Anterior cingulate cortex (tissue), 58 donors: ENCODE results near the gene IMP4.

Source experiments
- DNase-seq, 58 donors: peaks; one replicate each; lab custom pipeline; 2025; lab: John Stamatoyannopoulos, UW

The IMP4 gene

DNA sequence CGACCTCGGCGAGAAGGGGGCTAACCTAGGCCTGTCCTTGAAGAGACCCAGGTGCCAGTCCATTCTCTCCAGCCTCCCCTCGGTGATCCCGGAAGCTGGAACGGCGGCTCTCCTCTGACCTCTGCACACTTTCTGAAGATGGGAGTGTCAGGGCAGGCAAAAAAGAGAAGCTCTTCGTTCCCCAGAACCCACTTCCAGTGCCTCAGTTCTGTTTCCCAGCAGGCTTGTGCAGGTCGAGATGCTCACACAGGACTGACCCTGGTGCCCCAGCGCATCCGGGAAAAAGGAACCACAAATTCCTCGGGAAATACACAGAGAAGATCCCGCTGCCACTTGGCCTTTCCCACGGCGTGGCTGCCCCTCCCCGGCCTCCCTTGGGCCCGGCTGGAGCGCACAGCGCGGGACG is 12.5 kb downstream of the IMP4 start:
- DNase-seq = peak in 2 of 58 donors; percentile 9 to 29

DNA sequence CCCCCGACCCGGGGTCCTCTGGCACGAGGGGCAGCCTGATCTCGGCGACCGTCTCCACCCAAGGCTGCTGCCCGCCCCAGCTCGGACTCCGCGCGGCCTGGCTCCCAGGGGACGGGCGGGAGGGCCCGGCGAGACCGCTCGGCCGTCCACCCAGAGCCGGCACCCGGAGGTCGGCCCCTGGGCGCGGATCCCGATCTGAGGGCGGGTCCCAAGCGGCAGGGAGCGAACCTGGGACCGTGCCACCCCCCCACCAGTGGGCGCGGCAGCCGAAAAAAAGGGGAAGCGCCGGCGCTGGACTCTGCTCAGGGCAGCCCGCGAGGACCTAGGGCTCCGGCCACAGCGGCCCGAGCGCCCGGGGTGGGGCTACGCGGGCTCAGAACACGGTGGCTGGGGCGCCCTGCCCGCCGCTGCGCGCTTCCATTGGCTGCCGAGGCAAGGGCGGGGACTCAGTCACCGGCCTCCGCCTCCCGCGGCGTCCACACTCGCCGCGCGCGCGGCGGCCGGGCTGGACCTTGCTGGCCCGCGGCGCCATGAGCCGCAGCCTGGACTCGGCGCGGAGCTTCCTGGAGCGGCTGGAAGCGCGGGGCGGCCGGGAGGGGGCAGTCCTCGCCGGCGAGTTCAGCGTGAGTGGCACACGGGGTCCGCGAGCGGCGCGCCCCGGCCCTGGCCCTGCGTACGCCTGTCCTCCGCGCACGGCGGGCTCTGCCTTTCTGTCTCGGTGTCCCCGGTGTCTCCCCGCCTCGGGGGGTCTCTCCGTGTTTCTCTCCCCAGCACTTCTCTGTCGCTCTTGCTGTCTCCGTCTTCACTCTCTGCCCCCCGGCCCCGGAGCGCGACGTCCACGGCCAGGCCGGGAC is 13.1 kb downstream of the IMP4 start, which contains the start of gene PTPN18:
Gene PTPN18 (plus strand): TSS at position 479 of the 854 bp plus-strand sequence. CDS start 52 bp downstream, at position 531.
- DNase-seq = peak in 57 of 58 donors; percentile 9 to 89 (median 79)

DNA sequence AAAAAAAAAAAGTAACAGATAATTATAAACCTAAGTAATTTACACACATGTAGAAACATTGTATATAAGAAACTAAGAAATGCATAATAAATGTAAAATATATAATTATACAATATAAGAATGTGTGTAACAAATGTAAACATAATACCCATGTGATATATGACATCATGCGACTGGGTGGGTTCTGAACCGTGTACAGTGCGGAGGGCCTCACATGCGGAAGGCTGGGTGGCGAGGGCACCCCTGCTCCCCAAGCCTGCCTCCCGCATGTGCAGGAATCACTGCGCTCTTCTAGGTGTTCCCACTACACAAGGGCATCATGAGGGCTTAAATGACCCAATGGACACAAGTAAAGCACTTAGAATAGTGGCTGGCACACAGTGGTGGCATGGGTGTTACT is 15.2 kb downstream of the IMP4 start:
- no peak for DNase-seq

DNA sequence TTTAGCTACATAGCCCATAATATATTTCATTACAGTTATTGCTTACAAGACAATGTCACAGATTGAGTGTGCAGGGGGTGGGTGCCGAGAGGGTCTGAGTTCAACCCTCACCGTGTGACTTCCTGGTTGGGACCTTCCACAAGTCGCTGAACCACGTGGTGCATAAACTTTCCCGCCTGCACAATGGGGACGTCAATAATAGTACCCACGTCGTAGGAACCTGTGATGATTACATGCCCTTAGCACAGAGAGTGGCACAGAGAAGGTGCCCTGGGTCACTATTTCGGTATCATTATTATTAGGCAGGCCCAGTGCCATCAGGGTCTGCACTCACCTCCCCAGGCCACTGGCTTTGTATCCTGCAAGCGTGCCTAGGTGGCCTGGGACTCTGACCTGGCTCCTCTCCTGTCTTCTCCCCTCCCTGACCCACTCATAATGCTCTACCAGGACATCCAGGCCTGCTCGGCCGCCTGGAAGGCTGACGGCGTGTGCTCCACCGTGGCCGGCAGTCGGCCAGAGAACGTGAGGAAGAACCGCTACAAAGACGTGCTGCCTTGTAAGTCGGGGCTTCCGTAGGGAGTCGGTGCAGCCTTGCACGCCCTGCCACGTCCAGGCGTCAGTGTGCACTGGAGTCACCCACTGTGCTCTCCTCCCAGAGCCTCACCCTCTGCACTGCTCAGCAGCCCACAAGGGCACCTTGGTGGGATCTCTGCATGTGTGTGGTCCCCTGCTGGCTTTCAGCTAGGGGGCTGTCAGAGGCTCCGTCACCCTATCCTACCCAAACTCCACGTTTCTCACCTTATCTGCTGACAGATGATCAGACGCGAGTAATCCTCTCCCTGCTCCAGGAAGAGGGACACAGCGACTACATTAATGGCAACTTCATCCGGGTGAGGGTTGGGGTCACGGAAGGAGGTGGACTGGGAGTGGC is 16.0 kb downstream of the IMP4 start:
- no peak for DNase-seq

DNA sequence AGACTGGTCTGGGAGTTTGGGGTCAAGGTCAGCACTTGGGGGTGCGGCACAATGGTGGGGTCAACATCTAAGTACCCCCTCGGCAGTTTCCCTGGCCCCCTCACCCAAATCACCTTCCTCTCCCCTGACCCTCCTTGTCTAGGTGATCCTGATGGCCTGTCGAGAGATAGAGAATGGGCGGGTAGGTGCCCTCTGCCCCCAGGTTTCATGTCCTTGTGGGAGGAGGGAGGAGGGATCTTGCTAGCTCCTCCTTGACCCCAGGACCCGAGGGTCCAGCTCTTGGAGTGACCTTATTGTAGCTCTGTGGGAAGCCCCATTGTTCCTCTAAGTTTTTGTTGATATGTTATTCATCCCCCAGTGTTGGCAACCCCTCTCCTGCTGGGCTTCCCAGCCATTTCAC is 16.8 kb downstream of the IMP4 start:
- DNase-seq = no peak

DNA sequence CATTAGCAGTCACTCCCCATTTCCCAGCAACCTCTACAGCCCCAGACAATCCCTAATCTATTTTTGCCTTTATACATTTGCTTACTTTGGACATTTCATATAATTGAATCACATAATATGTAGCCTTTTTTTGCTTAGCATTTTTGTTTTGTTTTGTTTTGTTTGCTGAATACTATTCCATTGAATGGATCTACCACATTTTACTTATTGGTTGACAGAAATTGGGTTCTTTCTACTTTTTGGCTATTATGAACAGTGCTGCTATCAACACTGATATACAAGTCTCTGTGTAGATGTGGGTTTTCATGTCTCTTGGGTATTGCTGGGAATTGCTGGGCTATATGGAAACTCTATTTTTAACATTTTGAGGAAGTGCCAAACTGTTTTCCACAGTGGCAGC is 20.8 kb downstream of the IMP4 start:
- DNase-seq = no peak

DNA sequence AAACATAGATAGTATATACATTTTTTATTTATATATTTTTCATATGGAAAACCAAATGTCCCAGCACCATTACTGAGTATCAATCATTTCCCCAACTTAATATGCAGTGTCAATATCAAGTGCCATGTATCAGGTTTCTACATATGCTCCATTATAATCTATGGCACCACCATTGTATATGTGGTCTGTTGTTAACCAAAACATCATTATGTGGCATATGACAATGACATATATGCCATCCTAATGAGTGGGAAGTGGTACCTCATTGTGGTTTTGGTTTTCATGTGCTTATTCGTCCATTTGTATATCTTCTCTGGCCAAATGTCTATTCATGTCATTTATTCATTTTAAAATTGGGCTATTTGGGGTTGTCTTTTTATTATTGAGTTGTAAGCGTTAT is 22.4 kb downstream of the IMP4 start:
- DNase-seq = no peak

DNA sequence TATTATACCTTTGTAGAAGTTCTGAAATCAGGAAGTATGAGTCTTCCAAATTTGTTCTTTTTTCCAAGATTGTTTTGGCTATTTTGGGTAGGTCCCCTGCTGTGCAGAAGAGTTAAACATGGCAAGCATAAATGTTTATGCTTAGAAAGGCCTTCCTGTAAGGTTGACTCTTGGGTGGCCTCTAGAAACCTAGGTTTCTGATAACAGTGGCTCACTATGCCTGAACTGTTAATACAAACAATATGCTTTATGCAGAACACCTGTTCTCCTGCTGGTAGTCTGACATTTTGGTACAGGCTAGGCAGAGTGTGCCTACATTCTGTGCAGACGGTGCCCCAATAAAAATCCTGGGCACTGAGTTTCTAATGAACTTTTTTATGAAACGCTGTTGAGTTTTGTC is 23.3 kb downstream of the IMP4 start:
- DNase-seq = no peak

DNA sequence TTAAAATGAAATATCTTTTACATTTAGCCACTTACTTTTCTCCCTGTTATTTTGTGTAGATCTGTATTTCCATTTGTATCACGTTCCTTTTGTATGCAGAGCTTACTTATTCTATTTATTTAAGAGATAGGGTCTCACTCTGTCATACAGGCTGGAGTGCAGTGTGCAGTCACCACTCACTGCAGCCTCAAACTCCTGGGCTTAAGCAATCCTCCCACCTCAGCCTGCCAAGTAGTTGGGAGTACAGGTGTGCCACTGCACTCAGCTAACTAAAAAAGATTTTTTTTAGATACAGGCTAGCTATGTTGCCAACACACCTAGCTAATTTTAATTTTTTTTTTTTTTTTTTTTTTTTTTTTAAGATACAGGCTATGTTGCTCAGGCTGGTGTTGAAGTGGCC is 24.0 kb downstream of the IMP4 start:
- no peak for DNase-seq

DNA sequence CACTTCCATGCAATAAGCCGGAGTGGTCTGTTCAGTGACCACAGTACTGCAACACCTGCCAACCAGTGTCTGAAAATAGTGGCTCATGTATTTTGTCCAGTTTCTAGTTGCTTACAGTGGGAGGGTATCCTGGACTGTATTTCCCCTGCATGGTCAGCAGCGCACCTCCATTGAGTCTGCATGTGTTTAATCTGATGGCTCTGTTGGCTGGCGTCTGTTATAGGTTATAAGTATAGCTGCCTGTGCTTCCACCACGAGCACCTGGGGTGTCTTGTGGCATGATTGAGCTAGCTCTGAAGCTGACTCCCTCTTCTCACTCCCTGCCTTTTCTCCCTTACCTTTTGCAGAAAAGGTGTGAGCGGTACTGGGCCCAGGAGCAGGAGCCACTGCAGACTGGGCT is 26.1 kb downstream of the IMP4 start:
- DNase-seq = no peak

DNA sequence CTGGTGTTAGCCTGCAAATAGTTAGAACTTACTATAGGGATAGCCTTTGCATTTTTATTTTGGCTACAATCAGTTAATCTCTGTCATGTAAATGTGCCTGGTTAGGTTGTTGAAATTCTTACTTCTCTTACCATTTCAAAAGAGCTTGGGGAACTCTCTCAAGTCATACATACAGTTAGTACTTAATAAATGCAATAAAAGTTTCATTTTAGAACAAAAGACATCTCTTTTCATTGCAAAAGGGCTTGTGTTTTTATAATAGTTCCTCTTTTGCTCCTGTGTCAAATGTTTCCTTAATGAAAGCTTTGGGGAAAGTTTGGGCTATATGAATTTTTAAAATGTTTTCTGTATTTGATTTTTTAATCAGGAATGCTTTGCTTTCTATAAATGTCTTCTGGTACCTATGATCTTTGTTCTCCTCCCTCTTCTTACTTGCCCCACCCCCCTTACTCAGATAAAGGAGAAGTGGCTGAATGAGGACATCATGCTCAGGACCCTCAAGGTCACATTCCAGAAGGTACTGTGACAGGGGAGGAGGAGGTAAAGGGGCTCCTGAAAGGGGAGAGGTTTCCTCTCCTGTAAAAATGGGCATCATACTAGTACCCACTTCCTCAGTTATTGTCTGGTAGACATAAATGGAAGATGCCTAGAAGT is 26.7 kb downstream of the IMP4 start:
- DNase-seq = no peak

DNA sequence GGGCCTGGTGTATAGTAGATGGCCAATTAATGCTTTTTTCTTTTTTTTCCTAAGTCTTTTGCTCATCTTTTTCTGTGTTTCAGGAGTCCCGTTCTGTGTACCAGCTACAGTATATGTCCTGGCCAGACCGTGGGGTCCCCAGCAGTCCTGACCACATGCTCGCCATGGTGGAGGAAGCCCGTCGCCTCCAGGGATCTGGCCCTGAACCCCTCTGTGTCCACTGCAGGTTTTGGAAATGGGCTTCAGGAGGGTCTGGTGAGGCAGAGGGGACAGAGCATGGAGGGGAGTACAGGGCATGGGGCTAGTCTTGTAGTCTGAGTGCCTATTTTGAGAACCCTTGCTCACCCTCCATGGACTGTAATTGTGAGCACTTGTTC is 27.3 kb downstream of the IMP4 start:
- no peak for DNase-seq

DNA sequence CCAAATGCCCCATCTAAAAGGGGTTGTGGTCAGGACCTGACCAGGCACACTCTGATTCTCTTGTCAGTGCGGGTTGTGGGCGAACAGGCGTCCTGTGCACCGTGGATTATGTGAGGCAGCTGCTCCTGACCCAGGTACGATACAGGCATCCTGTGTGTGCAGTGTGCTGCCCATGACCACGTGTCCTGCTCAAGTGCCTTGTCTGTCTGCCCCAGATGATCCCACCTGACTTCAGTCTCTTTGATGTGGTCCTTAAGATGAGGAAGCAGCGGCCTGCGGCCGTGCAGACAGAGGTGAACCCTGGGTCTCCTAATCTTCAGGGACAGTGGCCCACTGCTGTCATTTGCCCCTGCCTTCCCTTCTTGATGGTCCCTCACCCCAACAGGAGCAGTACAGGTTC is 27.8 kb downstream of the IMP4 start:
- no peak for DNase-seq

DNA sequence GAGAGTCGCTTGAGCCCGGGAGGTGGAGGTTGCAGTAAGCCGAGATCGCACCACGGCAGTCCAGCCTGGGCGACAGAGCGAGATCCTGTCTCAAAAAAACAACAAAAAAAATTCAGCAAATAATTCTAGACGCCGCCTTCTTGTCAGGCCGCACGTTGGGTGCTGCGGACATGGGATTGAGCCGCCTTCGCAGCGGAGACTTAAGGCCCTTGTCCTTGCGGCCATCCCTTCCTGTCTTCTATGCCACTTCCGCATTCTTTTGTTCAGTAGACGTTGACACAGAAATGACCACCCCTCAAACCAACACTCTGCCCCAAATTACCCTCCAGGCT is 29.0 kb downstream of the IMP4 start:
- DNase-seq = no peak

DNA sequence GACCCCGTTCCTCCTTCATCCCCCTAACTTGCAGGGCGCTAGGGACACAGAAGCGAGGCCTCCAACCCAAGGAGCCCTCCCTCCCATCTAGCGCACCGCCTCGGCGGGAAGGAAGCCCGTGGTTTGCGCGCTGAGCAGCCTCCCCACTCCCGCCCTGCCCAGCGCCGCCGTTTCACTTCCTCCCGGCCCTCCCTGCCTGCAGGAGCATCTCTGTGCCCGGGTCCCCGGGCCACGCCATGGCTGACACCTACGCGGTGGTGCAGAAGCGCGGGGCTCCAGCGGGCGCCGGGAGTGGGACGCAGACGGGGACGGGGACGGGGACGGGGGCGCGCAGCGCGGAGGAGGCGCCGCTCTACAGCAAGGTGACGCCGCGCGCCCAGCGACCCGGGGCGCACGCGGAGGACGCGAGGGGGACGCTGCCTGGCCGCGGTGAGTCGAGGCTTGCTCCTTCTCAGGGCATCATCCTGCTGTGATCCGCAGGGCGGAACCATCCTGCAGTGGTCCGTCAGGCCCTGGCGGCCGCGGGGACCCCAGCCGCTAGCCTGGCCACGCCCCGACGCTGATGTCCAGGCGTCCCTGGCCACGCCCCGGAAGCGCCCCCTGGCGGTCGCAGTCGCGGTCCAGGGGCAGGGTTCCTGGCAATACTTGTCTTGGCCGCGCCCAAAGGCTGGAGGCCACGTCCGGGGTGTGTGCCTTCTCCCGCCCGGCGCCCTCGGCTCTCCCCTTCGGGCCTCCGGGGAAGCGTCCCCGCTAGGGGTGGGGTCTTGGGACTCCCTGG is 29.5 kb downstream of the IMP4 start:
- peak in 57 of 58 donors; percentile 43 to 88 (median 75) for DNase-seq

DNA sequence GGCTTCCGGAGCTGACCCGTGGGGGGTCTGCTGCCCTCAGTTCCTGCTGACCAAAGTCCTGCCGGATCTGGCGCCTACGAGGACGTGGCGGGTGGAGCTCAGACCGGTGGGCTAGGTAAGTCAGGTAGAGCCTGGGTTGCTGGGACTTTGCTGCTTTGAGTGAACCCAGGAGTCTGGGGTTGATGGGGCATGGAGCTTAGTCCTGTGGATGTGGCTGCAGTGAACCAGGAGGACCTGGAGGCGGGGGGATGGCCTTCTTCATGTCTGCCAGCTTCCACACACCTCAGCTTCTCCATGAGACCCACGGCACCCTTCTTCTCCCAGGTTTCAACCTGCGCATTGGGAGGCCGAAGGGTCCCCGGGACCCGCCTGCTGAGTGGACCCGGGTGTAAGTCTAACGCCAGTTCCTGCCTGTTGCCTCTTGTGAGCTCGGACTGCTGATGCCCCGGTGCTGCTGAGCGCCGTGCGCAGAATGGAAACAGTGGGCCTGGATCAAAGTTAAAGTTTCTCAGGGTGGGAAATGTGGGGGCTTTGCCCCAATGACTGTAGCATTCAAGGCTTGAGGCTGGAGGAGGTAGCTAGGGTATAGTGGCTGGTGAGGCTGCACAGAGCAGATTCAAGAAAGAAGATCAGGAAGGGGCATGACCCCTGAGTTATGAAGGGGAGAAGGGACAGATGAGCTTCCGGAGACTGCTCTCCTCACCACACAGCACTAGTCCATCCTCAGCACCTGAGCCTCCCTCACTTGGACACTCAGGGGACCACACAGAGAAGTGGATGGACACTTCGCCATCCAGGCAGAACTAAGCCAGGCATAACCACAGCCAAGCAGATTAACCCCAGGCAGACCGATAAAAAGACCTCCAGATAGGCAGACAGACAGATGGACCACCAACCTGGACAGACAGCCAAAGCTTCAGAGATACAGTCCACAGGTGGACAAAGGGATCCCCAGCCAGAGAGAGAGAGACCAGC is 30.4 kb downstream of the IMP4 start:
- no peak for DNase-seq

DNA sequence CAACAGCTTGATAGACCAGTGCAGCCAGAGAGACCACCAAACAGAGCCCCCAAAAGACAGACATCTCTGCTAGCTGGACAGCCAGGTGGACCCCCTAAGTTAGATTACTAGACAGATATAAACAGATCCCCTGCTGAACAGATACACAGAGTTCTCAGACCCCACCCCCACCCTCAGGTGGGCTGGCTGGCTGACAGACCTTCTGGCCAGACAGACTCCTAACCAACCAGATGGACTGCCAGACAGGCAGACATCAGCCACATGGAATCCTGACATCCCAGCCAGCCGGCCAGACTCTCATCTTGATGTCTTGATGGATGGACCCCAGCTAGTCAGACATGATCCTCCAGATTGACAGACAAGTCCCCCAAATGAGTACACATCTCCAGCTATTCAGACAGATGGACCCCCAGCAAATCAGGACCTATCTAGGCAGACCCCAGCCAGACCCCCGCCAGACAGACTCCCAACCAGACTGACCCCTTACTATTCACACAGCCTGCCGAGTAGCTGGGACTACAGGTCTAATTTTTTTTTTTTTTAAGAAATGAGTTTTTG is 31.2 kb downstream of the IMP4 start:
- no peak for DNase-seq

DNA sequence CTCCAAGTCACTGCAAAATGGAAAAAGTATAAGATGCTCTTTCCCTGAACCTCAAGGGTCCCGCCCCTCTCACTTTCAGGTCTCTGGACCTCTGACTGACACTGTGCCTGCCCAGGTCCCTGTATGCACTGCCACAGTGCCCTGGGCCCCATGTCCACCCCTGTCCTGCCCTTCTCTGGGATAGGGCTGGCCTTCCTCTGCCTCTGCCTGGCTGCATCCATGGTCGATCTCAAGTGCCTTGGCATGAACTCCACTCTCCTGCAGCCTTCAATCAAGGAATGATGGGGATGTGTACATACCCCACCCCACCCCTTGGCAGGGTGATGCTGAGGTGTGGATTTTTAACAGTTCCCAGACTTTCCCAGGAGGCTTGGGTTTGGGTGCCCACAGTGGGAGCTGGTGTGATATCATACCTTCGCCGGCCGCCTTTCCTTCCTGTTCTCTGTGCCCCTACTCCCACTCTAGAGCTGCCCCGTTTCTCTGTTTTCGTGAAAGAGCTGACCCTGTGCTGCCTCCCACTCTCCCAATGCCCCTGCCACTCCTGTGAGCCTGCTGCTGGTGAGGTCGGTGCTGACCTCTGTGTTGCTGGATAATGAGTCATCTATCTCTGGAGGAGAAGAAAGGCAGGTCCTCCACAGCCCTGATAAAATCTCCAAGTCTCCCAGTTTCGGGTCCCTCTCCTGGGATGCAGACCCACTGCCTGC is 32.0 kb downstream of the IMP4 start:
- DNase-seq = no peak
